Measurements from ENCODE around the gene AQP7. TPM values are rescaled to one million over a fixed set of nuclear protein-coding genes. Genes with fewer than 3 reads are reported as not detected.

Gene AQP7
- total RNA-seq, 1 donor from 2014 or later, result not detected

- DNase-seq (ENCODE audit: low read depth), result no peak
- no peak for TF ChIP-seq CTCF (conservative IDR thresholded peaks at IDR 0.05; ENCODE audit: low read depth, low read length)
- H3K4me3 ChIP-seq (ENCODE audit: low read depth, low read length), result no peak overlapping the region
Measured at GRCh38 chr9:33341182-33341581, 61.2 kb downstream of the AQP7 start.

GRCh38 chr9:33340186-33340585 lies 62.2 kb downstream of the AQP7 start:
- H3K4me3 ChIP-seq (ENCODE audit: low read depth, low read length), result no peak overlapping the region
- DNase-seq (ENCODE audit: low read depth), result no peak
- no peak for TF ChIP-seq CTCF (conservative IDR thresholded peaks at IDR 0.05; ENCODE audit: low read depth, low read length)

Other genes starting within 250 kb of the AQP7 start
- 44.5 and 60.7 TPM in 2 replicates for gene B4GALT1, start 235.2 kb downstream of the AQP7 start, total RNA-seq
- not detected in 2 replicates for gene SPINK4, start 162.4 kb downstream of the AQP7 start, total RNA-seq
- gene BAG1, start 137.9 kb downstream of the AQP7 start, total RNA-seq, result 33.7 and 38.5 TPM in 2 replicates
- gene CHMP5, start 137.5 kb downstream of the AQP7 start, total RNA-seq, result 64.0 and 76.7 TPM in 2 replicates
- gene NFX1, start 112.1 kb downstream of the AQP7 start, total RNA-seq, result 14.2 and 15.6 TPM in 2 replicates
- gene AQP3, start 45.0 kb upstream of the AQP7 start, total RNA-seq, result 0.65 and 5.4 TPM in 2 replicates
- 19.3 and 45.4 TPM in 2 replicates for gene NOL6, start 71.4 kb upstream of the AQP7 start, total RNA-seq
- 3.1 and 3.4 TPM in 2 replicates for gene ANKRD18B, start 121.7 kb upstream of the AQP7 start, total RNA-seq